ENCODE data around the gene ZNF500. TPM values are rescaled to one million over a fixed set of nuclear protein-coding genes. Genes with fewer than 3 reads are reported as not detected.
A peak's percentile ranks its signal among the peaks of the same experiment; 100 is the strongest.
"Not testable (repeated sequence)": the region's sequence is repeated elsewhere in the genome, so short reads cannot be mapped to it uniquely, and the experiment has no call there.

ZNF500 gene
- total RNA-seq, 1 experiment from 2014 or later: 23.6 TPM

- peak overlapping the region; percentile 46 for H3K4me3 Mint-ChIP-seq (ENCODE audit: low read depth, unreplicated experiment)
- intact Hi-C loops (cut with micrococcal nuclease; ENCODE audit: unreplicated experiment): no loop called here
- no peaks in the 10 kb centered on the region for H3K9me3 Mint-ChIP-seq (ENCODE audit: low read depth, unreplicated experiment)
- no TSS peak for BruUV-seq (replicated peaks)
- DNase-seq: no peak
- peaks cover 16% of the 10 kb centered on the region for H3K36me3 Mint-ChIP-seq (ENCODE audit: insufficient read depth, unreplicated experiment)
- H3K27me3 Mint-ChIP-seq (ENCODE audit: unreplicated experiment): peaks cover 25% of the 10 kb centered on the region
- CTCF ChIA-PET: no interaction called here
- no peak overlapping the region for H3K27ac Mint-ChIP-seq (ENCODE audit: unreplicated experiment)
- peaks cover 10% of the 10 kb centered on the region for H3K4me1 Mint-ChIP-seq (ENCODE audit: low read depth, unreplicated experiment)
- TF ChIP-seq, protein P1, sequence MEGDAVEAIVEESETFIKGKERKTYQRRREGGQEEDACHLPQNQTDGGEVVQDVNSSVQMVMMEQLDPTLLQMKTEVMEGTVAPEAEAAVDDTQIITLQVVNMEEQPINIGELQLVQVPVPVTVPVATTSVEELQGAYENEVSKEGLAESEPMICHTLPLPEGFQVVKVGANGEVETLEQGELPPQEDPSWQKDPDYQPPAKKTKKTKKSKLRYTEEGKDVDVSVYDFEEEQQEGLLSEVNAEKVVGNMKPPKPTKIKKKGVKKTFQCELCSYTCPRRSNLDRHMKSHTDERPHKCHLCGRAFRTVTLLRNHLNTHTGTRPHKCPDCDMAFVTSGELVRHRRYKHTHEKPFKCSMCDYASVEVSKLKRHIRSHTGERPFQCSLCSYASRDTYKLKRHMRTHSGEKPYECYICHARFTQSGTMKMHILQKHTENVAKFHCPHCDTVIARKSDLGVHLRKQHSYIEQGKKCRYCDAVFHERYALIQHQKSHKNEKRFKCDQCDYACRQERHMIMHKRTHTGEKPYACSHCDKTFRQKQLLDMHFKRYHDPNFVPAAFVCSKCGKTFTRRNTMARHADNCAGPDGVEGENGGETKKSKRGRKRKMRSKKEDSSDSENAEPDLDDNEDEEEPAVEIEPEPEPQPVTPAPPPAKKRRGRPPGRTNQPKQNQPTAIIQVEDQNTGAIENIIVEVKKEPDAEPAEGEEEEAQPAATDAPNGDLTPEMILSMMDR (IDR thresholded peaks at IDR 0.05; ENCODE audit: unreplicated experiment): no peak
Measured at GRCh38 chr16:4743226-4743878, 23.6 kb downstream of the ZNF500 start.

DNA sequence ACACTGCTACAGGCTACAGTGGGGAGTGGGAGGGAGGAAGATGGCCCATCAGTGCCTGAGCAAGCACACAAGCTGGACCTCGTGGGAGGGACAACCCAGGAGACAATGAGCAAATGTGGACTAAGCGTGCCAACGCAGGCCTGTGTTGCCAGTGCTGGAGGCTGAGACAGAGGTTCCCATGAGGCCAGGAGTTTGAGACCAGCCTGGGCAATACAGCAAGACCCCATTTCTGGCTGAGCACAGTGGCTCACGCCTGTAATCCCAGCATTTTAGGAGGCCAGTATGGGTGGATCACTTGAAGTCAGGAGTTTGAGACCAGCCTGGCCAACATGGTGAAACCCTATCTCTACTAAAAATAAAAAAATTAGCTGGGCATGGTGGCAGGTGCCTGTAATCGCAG lies 28.6 kb downstream of the ZNF500 start:
- Mint-ChIP-seq H3K4me1 (ENCODE audit: low read depth, unreplicated experiment) (peaks cover 16% of the 10 kb centered on the region), H3K36me3 (ENCODE audit: insufficient read depth, unreplicated experiment) (peaks cover 28% of the 10 kb centered on the region), H3K27me3 (ENCODE audit: unreplicated experiment) (peaks cover 30% of the 10 kb centered on the region)
- BruUV-seq (replicated peaks); DNase-seq; H3K27ac Mint-ChIP-seq (ENCODE audit: unreplicated experiment); H3K9me3 Mint-ChIP-seq (ENCODE audit: low read depth, unreplicated experiment); CTCF ChIA-PET; H3K4me3 Mint-ChIP-seq (ENCODE audit: low read depth, unreplicated experiment): not testable (repeated sequence)
- intact Hi-C loops (cut with micrococcal nuclease; ENCODE audit: unreplicated experiment): loop anchor here (10.0 kb wide), 1 partner anchor 216 kb away; the partner anchor contains the start of gene SEC14L5

- TF ChIP-seq, protein P1 (IDR thresholded peaks at IDR 0.05; ENCODE audit: unreplicated experiment): no peak
- peaks cover 21% of the 10 kb centered on the region for H3K27me3 Mint-ChIP-seq (ENCODE audit: unreplicated experiment)
- no peaks in the 10 kb centered on the region for H3K9me3 Mint-ChIP-seq (ENCODE audit: low read depth, unreplicated experiment)
- BruUV-seq (replicated peaks): no TSS peak
- CTCF ChIA-PET: no interaction called here
- no peak overlapping the region for H3K27ac Mint-ChIP-seq (ENCODE audit: unreplicated experiment)
- peaks cover 15% of the 10 kb centered on the region for H3K4me1 Mint-ChIP-seq (ENCODE audit: low read depth, unreplicated experiment)
- H3K4me3 Mint-ChIP-seq (ENCODE audit: low read depth, unreplicated experiment): no peak overlapping the region
- intact Hi-C loops (cut with micrococcal nuclease; ENCODE audit: unreplicated experiment): loop anchor here (10.0 kb wide), 1 partner anchor 217 kb away; the partner anchor contains the start of gene SEC14L5
- DNase-seq: no peak
- H3K36me3 Mint-ChIP-seq (ENCODE audit: insufficient read depth, unreplicated experiment): peaks cover 31% of the 10 kb centered on the region
Measured at GRCh38 chr16:4737545-4737944, 29.4 kb downstream of the ZNF500 start.

- no peaks in the 10 kb centered on the region for H3K9me3 Mint-ChIP-seq (ENCODE audit: low read depth, unreplicated experiment)
- BruUV-seq (replicated peaks): no TSS peak
- H3K36me3 Mint-ChIP-seq (ENCODE audit: insufficient read depth, unreplicated experiment): peaks cover 32% of the 10 kb centered on the region
- CTCF ChIA-PET: no interaction called here
- TF ChIP-seq, protein P1 (IDR thresholded peaks at IDR 0.05; ENCODE audit: unreplicated experiment): no peak
- no peak overlapping the region for H3K4me3 Mint-ChIP-seq (ENCODE audit: low read depth, unreplicated experiment)
- no peak for DNase-seq
- H3K27me3 Mint-ChIP-seq (ENCODE audit: unreplicated experiment): peaks cover 14% of the 10 kb centered on the region
- H3K4me1 Mint-ChIP-seq (ENCODE audit: low read depth, unreplicated experiment): peaks cover 17% of the 10 kb centered on the region
- intact Hi-C loops (cut with micrococcal nuclease; ENCODE audit: unreplicated experiment): loop anchor here (10.0 kb wide), 1 partner anchor 218 kb away; the partner anchor contains the start of gene SEC14L5
- no peak overlapping the region for H3K27ac Mint-ChIP-seq (ENCODE audit: unreplicated experiment)
Measured at GRCh38 chr16:4736546-4736945, 30.4 kb downstream of the ZNF500 start.
